DMS 273 (cell line): Measurements from ENCODE around the gene LZTFL1.
A peak's percentile ranks its signal among the peaks of the same experiment; 100 is the strongest.

Source experiments
- DNase-seq: peaks from one replicate; lab custom pipeline; 2025; ENCODE audit not compliant: unreplicated experiment; lab: John Stamatoyannopoulos, UW

LZTFL1 gene

DNA sequence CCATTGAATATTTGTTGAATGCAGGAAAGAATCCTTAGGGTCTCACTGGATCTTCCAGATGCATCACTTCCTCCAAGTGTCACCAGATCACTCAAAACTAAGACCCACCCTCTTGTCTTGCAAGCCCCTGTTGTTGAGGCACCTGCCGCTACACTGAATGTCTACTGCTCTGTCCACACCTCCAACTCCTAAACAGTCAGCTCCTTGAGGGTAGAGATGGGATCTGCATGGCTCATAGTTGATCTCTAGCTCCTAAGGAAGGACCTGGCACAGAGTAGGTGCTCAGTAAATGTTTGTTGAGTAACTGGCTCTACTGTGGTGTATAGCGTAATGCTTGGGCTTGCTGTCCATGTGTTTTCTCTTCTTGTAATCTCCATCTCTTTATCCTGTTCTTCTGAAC is 54.4 kb downstream of the LZTFL1 start:
- no peak for DNase-seq

DNA sequence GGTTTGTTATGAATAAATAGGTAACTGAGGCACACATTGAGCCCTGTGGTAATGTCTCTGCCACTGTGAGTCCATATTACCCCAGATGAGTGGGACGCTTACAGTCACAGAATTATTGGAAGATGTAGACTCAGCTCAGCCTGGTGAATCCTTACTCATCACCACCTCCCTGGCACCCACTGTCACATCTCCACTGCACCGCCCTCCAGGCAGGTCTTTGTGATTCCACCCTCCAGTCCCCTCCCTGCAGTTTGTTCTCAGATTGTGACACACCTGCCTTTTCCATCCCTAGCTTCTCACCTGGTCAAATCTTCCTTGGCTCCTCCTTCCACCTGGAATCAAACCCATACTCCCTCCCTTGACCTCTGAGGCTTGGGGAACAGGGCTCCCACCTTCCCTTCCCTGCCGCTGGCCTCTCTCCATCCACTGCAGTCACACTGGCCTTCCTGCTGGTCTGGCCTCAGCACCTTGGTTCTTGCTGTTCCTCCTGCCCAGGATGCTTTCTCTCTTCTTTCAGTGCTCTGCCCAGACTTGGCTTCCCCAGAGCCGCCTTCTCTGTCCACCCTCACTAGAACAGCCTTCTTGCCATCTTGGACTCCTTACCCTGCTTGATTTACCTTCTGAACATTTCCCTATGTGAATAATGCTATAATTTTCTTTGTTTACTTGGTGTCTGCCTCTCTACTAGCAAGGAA is 55.0 kb downstream of the LZTFL1 start:
- no peak for DNase-seq

DNA sequence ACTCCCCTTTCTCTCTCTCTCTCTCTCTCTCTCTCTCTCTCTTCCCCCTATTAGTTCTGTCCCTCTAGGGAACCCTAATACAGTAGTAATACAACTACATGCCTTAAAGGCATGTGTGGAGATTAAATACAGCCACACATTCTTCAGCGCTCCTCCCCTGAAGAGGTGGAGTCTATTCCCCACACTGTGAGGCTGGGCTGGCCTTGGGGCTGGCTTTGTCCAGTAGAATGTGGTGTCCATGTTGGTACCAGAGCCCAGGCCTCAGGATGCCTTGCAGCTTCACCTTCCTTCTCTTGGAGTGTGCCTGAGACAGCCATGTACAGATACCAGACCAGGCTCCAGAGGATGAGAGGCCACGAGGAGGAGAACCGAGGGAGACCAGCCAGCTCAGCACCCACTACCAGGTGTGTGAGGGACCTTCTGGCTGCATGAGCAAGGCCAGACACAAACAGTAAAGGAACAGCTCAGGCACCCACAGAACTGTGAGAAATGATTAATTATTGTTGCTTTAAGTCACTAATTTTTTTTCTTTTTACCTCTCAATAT is 56.2 kb downstream of the LZTFL1 start:
- DNase-seq = no peak

GRCh38 chr3:45783667-45784066 is 58.3 kb downstream of the LZTFL1 start:
- DNase-seq = no peak

DNA sequence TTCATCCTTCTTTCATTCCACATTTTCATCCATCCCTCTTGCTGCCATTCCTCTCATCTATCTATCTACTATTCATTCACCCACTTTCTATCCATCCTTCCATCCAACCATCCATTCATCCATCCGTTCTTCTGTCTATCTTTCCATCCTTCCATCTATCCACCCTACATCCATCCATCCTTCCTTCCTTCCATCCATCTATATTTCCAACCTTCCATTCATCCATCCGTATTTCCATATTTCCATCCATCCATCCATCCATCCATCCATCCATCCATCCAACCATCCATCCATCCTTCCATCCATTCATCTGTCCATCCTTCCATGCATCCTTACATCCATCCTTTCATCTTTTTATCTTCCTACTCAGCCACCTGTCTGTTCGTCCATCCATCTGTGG is 59.5 kb downstream of the LZTFL1 start:
- no peak for DNase-seq

GRCh38 chr3:45781841-45782240 is 60.1 kb downstream of the LZTFL1 start:
- no peak for DNase-seq

DNA sequence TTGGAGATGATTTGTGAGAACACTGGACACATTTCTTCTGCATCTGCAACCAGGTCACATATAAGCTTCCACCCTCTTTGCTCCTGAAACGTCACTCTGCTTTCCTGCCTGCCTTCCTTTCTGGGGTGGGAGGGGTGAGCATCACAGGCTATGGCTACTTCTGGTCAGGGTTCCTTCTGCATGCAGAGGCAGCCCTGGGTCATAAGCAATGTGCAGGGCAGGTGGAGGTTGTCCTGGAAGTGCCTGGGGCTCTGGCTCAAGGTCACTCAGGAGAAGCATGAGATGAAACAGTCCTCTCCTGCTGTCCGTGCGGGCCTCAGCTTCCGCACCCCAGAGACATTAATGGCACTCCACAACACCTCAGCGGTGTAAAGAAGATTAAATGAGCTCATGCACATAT is 60.6 kb downstream of the LZTFL1 start:
- no peak for DNase-seq

DNA sequence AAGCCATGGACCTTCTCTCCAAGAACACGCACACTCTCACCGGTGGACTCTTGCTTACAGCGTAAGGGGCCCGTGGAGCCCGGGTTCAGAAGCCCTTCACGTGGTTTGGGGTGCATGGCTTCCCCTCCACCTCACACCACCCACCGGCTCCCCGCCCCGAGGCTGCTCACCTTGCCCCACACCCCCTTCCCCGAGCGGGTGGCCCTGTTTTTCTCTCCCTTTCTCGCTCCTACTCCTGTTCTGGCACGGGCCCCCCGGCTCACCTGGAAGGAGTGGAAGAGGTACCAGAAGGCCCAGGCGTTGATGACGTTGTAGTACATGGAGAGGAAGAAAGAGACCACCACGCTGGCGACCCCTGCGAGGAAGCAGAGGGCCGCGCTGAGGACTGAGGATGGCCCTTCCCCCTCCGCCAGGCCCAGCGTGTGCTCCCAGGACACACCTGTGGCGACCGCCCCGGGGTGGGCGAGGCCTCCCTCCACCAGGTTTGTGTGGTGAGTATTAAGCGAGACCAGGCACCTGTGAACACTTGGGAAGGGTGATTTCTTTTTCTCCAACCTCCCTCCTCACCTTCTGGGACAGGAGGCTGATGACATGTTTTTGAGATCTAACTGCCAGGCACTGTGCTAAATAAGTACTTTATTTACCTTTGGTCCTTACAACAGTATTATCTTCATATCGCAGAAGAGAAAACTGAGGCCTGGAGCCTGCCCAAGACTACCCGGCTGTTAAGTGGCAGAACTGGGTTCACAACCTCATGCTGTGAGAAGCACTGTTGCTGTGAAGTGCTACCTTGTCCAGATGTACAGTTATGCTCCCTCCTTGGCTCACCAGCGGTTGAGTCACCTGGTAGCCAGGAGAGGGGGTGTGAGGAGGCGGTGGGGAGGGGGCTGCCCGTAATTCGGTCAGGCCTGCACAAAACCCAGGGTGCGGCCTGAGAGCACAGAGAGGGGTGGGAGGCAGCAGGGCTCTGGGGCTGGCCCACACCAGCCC is 61.9 kb downstream of the LZTFL1 start:
- DNase-seq = no peak

DNA sequence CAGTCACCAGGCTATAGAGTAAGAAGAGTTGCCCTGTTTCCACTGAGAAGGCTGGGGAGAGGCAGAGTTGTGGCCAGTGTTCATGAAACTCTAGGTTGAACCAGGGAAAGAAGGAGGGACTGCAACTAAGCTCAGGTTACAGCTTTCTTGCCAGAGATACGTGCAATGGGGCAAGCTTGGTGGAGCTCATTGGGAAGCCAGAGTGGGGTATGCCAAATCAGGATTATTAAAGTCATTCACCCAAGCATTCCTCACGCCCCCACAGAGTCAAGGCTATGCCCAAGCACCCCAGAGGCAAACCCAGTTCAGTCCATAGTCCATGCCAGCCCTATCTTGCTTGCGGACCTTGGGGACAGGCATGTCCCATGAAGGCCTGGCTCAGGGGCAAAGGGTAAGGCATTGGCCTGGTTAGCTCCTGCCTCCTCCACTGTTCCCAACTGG is 63.1 kb downstream of the LZTFL1 start:
- DNase-seq = no peak

DNA sequence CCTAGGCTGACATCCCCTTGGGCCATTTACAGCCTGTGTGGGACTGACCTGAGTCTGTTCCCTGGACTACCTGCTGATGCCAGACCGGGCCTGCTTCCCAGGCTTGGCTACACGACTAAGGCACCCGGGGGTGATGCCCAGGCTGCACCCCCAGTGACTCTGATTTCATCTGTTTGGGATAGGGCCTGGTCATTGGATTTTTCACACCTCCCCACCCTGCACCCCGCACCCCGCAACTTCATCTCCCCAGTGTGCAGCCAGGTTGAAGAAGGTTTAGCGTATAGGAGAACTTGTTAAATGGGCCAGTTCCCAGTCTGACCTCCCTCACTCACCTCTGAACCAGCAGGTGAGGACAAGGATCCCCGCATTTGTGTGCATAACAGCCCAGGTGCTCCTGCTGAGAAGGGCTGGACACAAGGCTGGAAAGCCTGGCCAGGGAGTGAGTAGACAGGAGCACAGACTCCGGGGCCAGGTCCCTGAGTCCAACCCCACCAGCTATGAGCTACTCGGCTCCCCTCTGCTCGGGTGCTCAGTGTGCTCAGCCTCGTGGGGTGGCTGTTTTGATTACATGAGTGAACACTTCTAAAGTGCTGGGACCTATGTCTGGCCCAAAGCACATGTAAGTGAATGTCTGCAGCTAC is 64.1 kb downstream of the LZTFL1 start:
- DNase-seq = no peak

DNA sequence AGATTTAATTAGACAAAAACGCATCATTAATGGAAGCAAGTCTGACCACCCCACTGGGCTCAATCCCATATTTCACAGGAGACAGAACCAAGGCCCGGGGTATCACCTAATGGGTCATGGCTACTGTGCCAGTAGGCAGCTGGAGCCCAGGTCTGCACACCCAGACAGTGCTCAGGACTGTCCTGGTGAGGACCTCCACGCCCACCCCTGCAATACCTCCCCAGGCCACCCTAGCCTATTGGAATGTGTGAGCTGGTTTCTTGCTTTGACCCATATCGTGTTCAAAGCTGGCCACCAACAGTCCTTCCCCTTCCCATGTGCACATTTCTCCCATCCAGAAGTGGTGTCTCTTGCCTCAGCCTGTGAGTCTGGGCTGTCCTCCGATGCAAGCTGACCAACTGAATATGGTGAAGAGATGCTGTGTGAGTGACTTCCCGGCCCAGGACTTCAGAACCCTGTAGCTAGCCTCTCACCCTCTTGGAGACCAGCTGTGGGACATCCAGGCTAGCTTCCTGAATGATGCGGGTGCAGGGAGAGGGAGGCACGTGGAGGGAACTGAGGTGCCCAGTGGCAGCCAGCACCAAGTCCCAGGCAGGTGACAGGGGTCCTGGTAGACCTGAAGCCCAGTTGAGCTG is 64.7 kb downstream of the LZTFL1 start:
- no peak for DNase-seq

GRCh38 chr3:45776611-45777010 is 65.3 kb downstream of the LZTFL1 start:
- DNase-seq = peak; percentile 11

DNA sequence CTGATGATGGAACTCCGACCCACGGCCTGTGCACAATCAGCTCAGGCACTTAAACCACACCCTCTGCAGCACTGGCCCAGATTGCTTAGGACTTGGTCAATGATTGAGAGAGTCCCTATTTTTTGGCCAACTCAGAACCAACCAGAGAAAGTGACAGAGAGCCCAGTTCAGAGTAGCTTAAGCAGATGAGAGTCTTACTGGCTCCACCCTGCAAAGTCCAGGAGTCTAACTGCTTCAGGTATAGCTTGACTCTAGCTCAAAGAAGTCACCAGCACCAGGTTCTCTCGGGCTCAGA is 65.7 kb downstream of the LZTFL1 start:
- no peak for DNase-seq

- no peak for DNase-seq
Observed at GRCh38 chr3:45775571-45776300, 66.2 kb downstream of the LZTFL1 start.

DNA sequence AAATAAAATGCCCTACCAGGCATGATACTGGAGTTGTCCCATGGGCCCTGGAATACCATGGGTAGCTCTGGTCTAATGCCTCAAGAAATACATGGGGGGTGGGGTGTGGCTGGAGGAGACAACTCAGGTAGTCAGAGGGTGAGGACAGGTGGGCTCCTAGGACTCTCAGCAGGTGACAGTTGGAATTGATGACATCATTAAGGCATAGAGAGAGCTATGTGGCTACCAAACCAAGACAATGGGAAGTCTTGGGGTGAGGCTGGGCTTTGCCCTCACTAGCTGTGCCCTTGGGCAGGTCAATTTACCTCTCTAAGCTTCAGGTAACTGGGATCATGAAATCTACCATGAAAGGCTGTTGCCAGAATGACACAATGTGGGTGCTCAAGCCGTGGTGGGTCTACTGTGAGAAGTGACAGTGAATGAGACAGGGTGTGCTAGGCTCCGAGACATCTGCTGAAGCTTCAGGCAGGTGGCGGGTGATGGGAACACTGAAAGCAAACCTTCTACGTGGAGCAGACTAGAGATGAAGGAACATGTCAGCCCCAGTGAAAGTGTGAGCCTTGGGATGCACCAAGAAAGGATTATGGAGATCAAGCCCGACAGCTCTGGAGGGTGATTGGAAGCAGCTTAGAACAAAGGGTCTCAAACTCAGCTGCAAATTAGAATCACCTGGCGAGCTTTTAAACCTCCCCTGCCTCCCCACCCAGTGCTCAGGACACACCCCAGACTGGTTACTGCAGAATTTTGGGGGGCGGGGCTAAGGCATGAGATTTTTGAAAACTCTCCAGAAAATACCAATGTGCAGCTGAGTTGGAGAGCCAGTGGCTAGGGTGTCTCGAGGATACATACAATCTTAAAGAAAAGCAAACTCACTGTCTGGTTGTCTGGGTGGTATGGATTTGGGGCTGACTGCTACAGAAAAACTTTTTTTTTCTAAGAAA is 67.1 kb downstream of the LZTFL1 start:
- DNase-seq = no peak

GRCh38 chr3:45773714-45774449 is 68.0 kb downstream of the LZTFL1 start:
- no peak for DNase-seq
